Thymus (tissue), 11 donors: ENCODE measurements around the gene ATP2B2. TPM values are rescaled to one million over a fixed set of nuclear protein-coding genes. Genes with fewer than 3 reads are reported as not detected.
"Not testable (repeated sequence)": the region's sequence is repeated elsewhere in the genome, so short reads cannot be mapped to it uniquely, and the experiment has no call there.

Source experiments
- DNase-seq, 9 donors: peaks; one replicate each; pipeline ENCODE4 v3.0.0-alpha.2; 2013; ENCODE audit warnings: low spot score in 9 of 9, low read depth in 6 of 9, missing footprints in 1 of 9
- H3K27ac ChIP-seq, 2 donors: one replicate each; pipeline ENCODE4 v1.5.1; 2013; ENCODE audit warnings: control low read depth in 1 of 2, low read depth in 1 of 2, low read length in 1 of 2, mild to moderate bottlenecking in 1 of 2, moderate library complexity in 1 of 2
- H3K27me3 ChIP-seq, 2 donors: one replicate each; pipeline ENCODE4 v1.5.1; 2013; ENCODE audit warnings: low read length in 1 of 2; ENCODE audit not compliant: control insufficient read depth in 2 of 2, insufficient read depth in 1 of 2
- H3K36me3 ChIP-seq, 2 donors: one replicate each; pipeline ENCODE4 v1.5.1; 2013; ENCODE audit warnings: low read length in 1 of 2, mild to moderate bottlenecking in 1 of 2, moderate library complexity in 1 of 2; ENCODE audit not compliant: control insufficient read depth in 2 of 2, insufficient read depth in 2 of 2
- H3K4me1 ChIP-seq, 2 donors: one replicate each; pipeline ENCODE4 v1.5.1; 2013; ENCODE audit warnings: low read length in 2 of 2; ENCODE audit not compliant: control insufficient read depth in 2 of 2, insufficient read depth in 2 of 2
- H3K4me3 ChIP-seq, 2 donors: one replicate each; pipeline ENCODE4 v1.5.1; 2013; ENCODE audit warnings: low read length in 2 of 2, control low read depth in 1 of 2, mild to moderate bottlenecking in 1 of 2
- H3K9me3 ChIP-seq, 2 donors: one replicate each; pipeline ENCODE4 v1.5.1; 2013; ENCODE audit warnings: low read length in 1 of 2, mild to moderate bottlenecking in 1 of 2; ENCODE audit not compliant: control insufficient read depth in 2 of 2, insufficient read depth in 1 of 2
- WGBS: extraction: QIAGEN DNeasy Blood & Tissue Kit; methylation state at CpG from one replicate; pipeline ENCODE4 v1.1.7; 2013; 5-methylcytosine and 5-hydroxymethylcytosine counted together
- polyA plus RNA-seq: library from polyadenylated mRNA; stranded (reverse); fragments of 200-250 nt; gene quantifications from one replicate; pipeline ENCODE4 v1.2.3, GENCODE V29; 2013
- total RNA-seq: library from RNA; stranded (reverse); fragments of 120-200 nt; gene quantifications from one replicate; pipeline ENCODE4 v1.2.4, GENCODE V29; 2013
- donor health status: healthy.

Gene ATP2B2
- total and polyA plus RNA-seq, 2 donors = 0.19 to 0.34 TPM

GRCh38 chr3:10384541-10385360 lies 120.6 kb downstream of the ATP2B2 start:
- H3K27me3 ChIP-seq = no peaks in the 10 kb centered on the region
- WGBS = 94% methylated on average over 23 of the region's 23 CpGs
- no peak for DNase-seq

GRCh38 chr3:10383850-10384248 lies 121.5 kb downstream of the ATP2B2 start:
- H3K27ac ChIP-seq = no peak overlapping the region

More at GRCh38 chr3:10384541-10385360, 120.6 kb downstream of the ATP2B2 start:
- no peak overlapping the region for H3K27ac ChIP-seq
- no peak overlapping the region for H3K4me3 ChIP-seq
- peaks cover 0 to 2% of the 10 kb centered on the region in 2 donors for H3K4me1 ChIP-seq
- H3K36me3 ChIP-seq = no peaks in the 10 kb centered on the region
- peaks cover 0 to 30% of the 10 kb centered on the region in 2 donors for H3K9me3 ChIP-seq

GRCh38 chr3:10382892-10383849 lies 122.2 kb downstream of the ATP2B2 start:
- WGBS = 87% methylated on average over 4 of the region's 4 CpGs
- no peak overlapping the region for H3K4me3 ChIP-seq
- peaks cover 0 to 22% of the 10 kb centered on the region in 2 donors for H3K9me3 ChIP-seq
- DNase-seq = no peak
- H3K27ac ChIP-seq = no peak overlapping the region
- H3K27me3 ChIP-seq = peaks cover 0 to 3% of the 10 kb centered on the region in 2 donors
- H3K4me1 ChIP-seq = peaks cover 0 to 1% of the 10 kb centered on the region in 2 donors
- no peaks in the 10 kb centered on the region for H3K36me3 ChIP-seq

More at GRCh38 chr3:10383850-10384248, 121.5 kb downstream of the ATP2B2 start:
- WGBS = 93% methylated on average over 4 of the region's 4 CpGs
- no peaks in the 10 kb centered on the region for H3K4me1 ChIP-seq
- H3K9me3 ChIP-seq = peaks cover 0 to 26% of the 10 kb centered on the region in 2 donors
- no peaks in the 10 kb centered on the region for H3K27me3 ChIP-seq
- no peak for DNase-seq
- no peak overlapping the region for H3K4me3 ChIP-seq
- no peaks in the 10 kb centered on the region for H3K36me3 ChIP-seq

GRCh38 chr3:10382445-10382844 lies 122.9 kb downstream of the ATP2B2 start:
- not testable (repeated sequence) for H3K27me3 ChIP-seq, H3K4me1 ChIP-seq, H3K36me3 ChIP-seq, H3K4me3 ChIP-seq, H3K27ac ChIP-seq, DNase-seq
- 95% methylated on average over 3 of the region's 3 CpGs for WGBS
- peaks cover 0 to 16% of the 10 kb centered on the region in 2 donors for H3K9me3 ChIP-seq

GRCh38 chr3:10381336-10381735 lies 124.0 kb downstream of the ATP2B2 start:
- 91% methylated on average over 4 of the region's 4 CpGs for WGBS
- H3K9me3 ChIP-seq = peaks cover 0 to 5% of the 10 kb centered on the region in 2 donors
- peaks cover 4 to 20% of the 10 kb centered on the region in 2 donors for H3K4me1 ChIP-seq
- DNase-seq = no peak
- no peaks in the 10 kb centered on the region for H3K36me3 ChIP-seq
- H3K27me3 ChIP-seq = peaks cover 0 to 5% of the 10 kb centered on the region in 2 donors
- H3K27ac ChIP-seq = no peak overlapping the region
- no peak overlapping the region for H3K4me3 ChIP-seq

GRCh38 chr3:10380906-10381305 lies 124.5 kb downstream of the ATP2B2 start:
- DNase-seq = no peak
- Histone ChIP-seq H3K4me3 (no peak overlapping the region), H3K27ac (no peak overlapping the region), H3K9me3 (peaks cover 0 to under 1% of the 10 kb centered on the region in 2 donors), H3K36me3 (no peaks in the 10 kb centered on the region), H3K27me3 (peaks cover 0 to 5% of the 10 kb centered on the region in 2 donors), H3K4me1 (peaks cover 7 to 24% of the 10 kb centered on the region in 2 donors)
- WGBS = 95% methylated on average over 3 of the region's 3 CpGs

GRCh38 chr3:10379961-10380360 lies 125.4 kb downstream of the ATP2B2 start:
- 97% methylated on average over 7 of the region's 7 CpGs for WGBS
- Histone ChIP-seq H3K4me1 (peaks cover 7 to 29% of the 10 kb centered on the region in 2 donors), H3K27ac (no peak overlapping the region), H3K27me3 (peaks cover 0 to 5% of the 10 kb centered on the region in 2 donors), H3K36me3 (no peaks in the 10 kb centered on the region), H3K9me3 (no peaks in the 10 kb centered on the region), H3K4me3 (no peak overlapping the region)
- no peak for DNase-seq

GRCh38 chr3:10379161-10379560 lies 126.2 kb downstream of the ATP2B2 start:
- DNase-seq = no peak
- WGBS = 94% methylated on average over 15 of the region's 15 CpGs

More at GRCh38 chr3:10379161-10379560, 126.2 kb downstream of the ATP2B2 start:
- H3K4me1 ChIP-seq = peaks cover 7 to 29% of the 10 kb centered on the region in 2 donors
- no peaks in the 10 kb centered on the region for H3K36me3 ChIP-seq
- H3K27ac ChIP-seq = no peak overlapping the region
- H3K9me3 ChIP-seq = no peaks in the 10 kb centered on the region
- H3K4me3 ChIP-seq = no peak overlapping the region
- H3K27me3 ChIP-seq = peaks cover 0 to 5% of the 10 kb centered on the region in 2 donors
